HepG2 (cell line): ENCODE data around the gene POU5F1. TPM values are rescaled to one million over a fixed set of nuclear protein-coding genes. Genes with fewer than 3 reads are reported as not detected.

Experiments
- ATAC-seq: fragments of 200-7000 bp; cut with Tn5 transposase; 3 replicates; pipeline ENCODE4 v1.9.1; 2020; ENCODE audit warnings: mild to moderate bottlenecking, moderate library complexity
- BruUV-seq: library from RNA; stranded (reverse); fragments of 400-500 nt; replicated peaks from 2 replicates; lab custom pipeline; 2021; lab: Mats Ljungman, UMichigan
- CTCF ChIA-PET: fragments of 300-600 bp; formaldehyde crosslinking; extraction: SDS; loops from one replicate; lab custom pipeline; 2021; ENCODE audit warnings: low total read pairs, inconsistent platforms, low intra/inter-chr PET ratio; lab: Yijun Ruan, JAX
- POLR2A ChIA-PET: fragments of 350-600 bp; sonication (Branson Sonifier 250); formaldehyde crosslinking; loops from one replicate; lab custom pipeline; 2020; ENCODE audit warnings: antibody characterized with exemption, inconsistent platforms; lab: Yijun Ruan, JAX
- DNase-seq: peaks from one replicate; pipeline ENCODE4 v3.0.0-alpha.2; 2015; ENCODE audit warnings: low spot score
- FAIRE-seq: peaks from 3 replicates; lab custom pipeline; 2011; peaks lifted over from hg19 to GRCh38; lab: Jason Lieb, UNC
- H2AFZ ChIP-seq: one replicate; pipeline ENCODE4 v1.6.1; 2011; ENCODE audit warnings: low read length, inconsistent platforms
- H3K27ac ChIP-seq: fragments of 300-600 bp; 3 replicates; pipeline ENCODE4 v1.8.0; 2011; ENCODE audit warnings: mixed run types, mild to moderate bottlenecking, mixed read lengths, low read length, inconsistent platforms; ENCODE audit not compliant: insufficient read depth; ENCODE audit errors: extremely low read length
- H3K27me3 ChIP-seq, 2 experiments: fragments of 200-600 bp in 1 of 2; 2 replicates in 1 of 2; 3 replicates in 1 of 2; pipeline versions ENCODE4 v1.6.0 to v1.8.0; 2011; ENCODE audit warnings: low read length in 2 of 2, mild to moderate bottlenecking in 2 of 2, moderate library complexity in 2 of 2, inconsistent platforms in 1 of 2; ENCODE audit not compliant: insufficient read depth in 2 of 2, control insufficient read depth in 1 of 2
- H3K36me3 ChIP-seq, 2 experiments: fragments of 200-600 bp in 1 of 2; replicated peaks in 1 of 2; 2 replicates in 1 of 2; 3 replicates in 1 of 2; pipeline versions ENCODE4 v1.5.1 to v1.8.0; 2011; ENCODE audit warnings: low read length in 2 of 2, inconsistent platforms in 1 of 2; ENCODE audit not compliant: insufficient read depth in 2 of 2, control insufficient read depth in 1 of 2
- H3K4me1 ChIP-seq: 2 replicates; pipeline ENCODE4 v1.5.1; 2012; ENCODE audit warnings: low read length, inconsistent platforms; ENCODE audit not compliant: insufficient read depth
- H3K4me2 ChIP-seq: 2 replicates; pipeline ENCODE4 v1.6.0; 2011; ENCODE audit warnings: low read depth, low read length, inconsistent platforms
- H3K4me3 ChIP-seq, 3 experiments: fragments of 200-600 bp in 1 of 3; sonication (generic), shearing (Covaris generic) in 1 of 3; replicated peaks in 1 of 3; 2 replicates each; pipeline ENCODE4 v1.5.1; 2011 to 2016; ENCODE audit warnings: low read length in 3 of 3, inconsistent platforms in 2 of 3, low read depth in 2 of 3, mild to moderate bottlenecking in 2 of 3, control low read depth in 1 of 3, mixed read lengths in 1 of 3; ENCODE audit not compliant: insufficient read depth in 1 of 3
- H3K79me2 ChIP-seq: one replicate; pipeline ENCODE4 v1.6.1; 2011; ENCODE audit warnings: low read length, inconsistent platforms; ENCODE audit not compliant: insufficient read depth
- H3K9ac ChIP-seq: 2 replicates; pipeline ENCODE4 v1.6.0; 2011; ENCODE audit warnings: mild to moderate bottlenecking, low read depth, low read length, inconsistent platforms; ENCODE audit not compliant: insufficient read depth
- H3K9me3 ChIP-seq: 2 replicates; pipeline ENCODE4 v1.5.1; 2012; ENCODE audit warnings: mild to moderate bottlenecking, low read length
- H4K20me1 ChIP-seq: 2 replicates; pipeline ENCODE4 v1.6.0; 2011; ENCODE audit warnings: inconsistent platforms, mild to moderate bottlenecking, low read length, moderate library complexity; ENCODE audit not compliant: insufficient read depth
- ATF7-NPFF ChIP-seq: sonication (generic); formaldehyde crosslinking; IDR thresholded peaks from 2 replicates; pipeline ENCODE4 v1.8.1; 2023; ENCODE audit warnings: mild to moderate bottlenecking, low read depth, missing genetic modification reagents, moderate library complexity
- HDAC2 ChIP-seq: sonication (generic); formaldehyde crosslinking; IDR thresholded peaks from 2 replicates; pipeline ENCODE4 v1.4.0; 2020; ENCODE audit warnings: missing genetic modification reagents
- HNF4A ChIP-seq: sonication (generic); formaldehyde crosslinking; IDR thresholded peaks from 2 replicates; pipeline ENCODE4 v1.4.0; 2020; ENCODE audit warnings: missing genetic modification reagents
- MTF1 ChIP-seq: sonication (generic); formaldehyde crosslinking; IDR thresholded peaks from 2 replicates; pipeline ENCODE4 v1.5.0; 2020; ENCODE audit warnings: missing genetic modification reagents
- REST ChIP-seq, 2 experiments: IDR thresholded peaks; 2 replicates each; pipeline ENCODE4 v1.6.1; 2011 to 2012; ENCODE audit warnings: low read length in 2 of 2, borderline replicate concordance in 1 of 2, low read depth in 1 of 2, mild to moderate bottlenecking in 1 of 2, moderate library complexity in 1 of 2
- SOX13 ChIP-seq, 3 experiments: fragments of 450-650 bp in 1 of 3; sonication (generic) in 1 of 3; formaldehyde crosslinking in 1 of 3; IDR thresholded peaks in 2 of 3; conservative IDR thresholded peaks in 1 of 3; 2 replicates each; pipeline versions ENCODE4 v1.5.0 to v1.6.1; 2016 to 2020; ENCODE audit warnings: antibody characterized with exemption in 1 of 3, mild to moderate bottlenecking in 1 of 3, missing compliant biosample characterization in 1 of 3, missing genetic modification reagents in 1 of 3, moderate library complexity in 1 of 3
- XBP1 ChIP-seq: sonication (generic); formaldehyde crosslinking; IDR thresholded peaks from 2 replicates; pipeline ENCODE4 v1.5.0; 2020; ENCODE audit warnings: missing genetic modification reagents
- ZIK1 ChIP-seq: sonication (generic); formaldehyde crosslinking; IDR thresholded peaks from 2 replicates; pipeline ENCODE4 v1.5.0; 2020; ENCODE audit warnings: mild to moderate bottlenecking, low read depth, missing genetic modification reagents, borderline replicate concordance
- ZNF143 ChIP-seq: sonication (generic); formaldehyde crosslinking; IDR thresholded peaks from 2 replicates; pipeline ENCODE4 v1.4.0; 2020; ENCODE audit warnings: missing genetic modification reagents
- ZNF839 ChIP-seq: sonication (generic); formaldehyde crosslinking; IDR thresholded peaks from 2 replicates; pipeline ENCODE4 v1.4.0; 2020; ENCODE audit warnings: missing genetic modification reagents, mild to moderate bottlenecking, borderline replicate concordance
- ZNF841 ChIP-seq: sonication (generic); formaldehyde crosslinking; IDR thresholded peaks from 2 replicates; pipeline ENCODE4 v1.8.1; 2023; ENCODE audit warnings: missing genetic modification reagents, borderline replicate concordance
- ZNF850 ChIP-seq: sonication (generic); formaldehyde crosslinking; conservative IDR thresholded peaks from 2 replicates; pipeline ENCODE4 v1.9.0; 2021; ENCODE audit warnings: mild to moderate bottlenecking, missing genetic modification reagents
- ZNF878 ChIP-seq: sonication (generic); formaldehyde crosslinking; IDR thresholded peaks from 2 replicates; pipeline ENCODE4 v1.8.1; 2023; ENCODE audit warnings: mild to moderate bottlenecking, missing genetic modification reagents, moderate library complexity
- WGBS: methylation state at CpG from one replicate; pipeline ENCODE4 v1.1.6; 2017; ENCODE audit warnings: low lambda C conversion rate; 5-methylcytosine and 5-hydroxymethylcytosine counted together
- in situ Hi-C: cut with HindIII; loops from 2 replicates; pipeline ENCODE4 v1.10.0; 2017; ENCODE audit warnings: low pct_unique_long_range_greater_than_20kb; ENCODE audit not compliant: extremely low pct_ligation_motif_present
- intact Hi-C: fragments of 100-400 bp; cut with micrococcal nuclease; formaldehyde crosslinking; loops from one replicate; pipeline ENCODE4 v1.10.0; 2022; ENCODE audit not compliant: unreplicated experiment
- polyA plus RNA-seq, 8 experiments: library from polyadenylated mRNA; depleted of rRNA in 3 of 8; stranded (reverse) in 7 of 8; unstranded in 1 of 8; fragments of >200 nt; fragmentation: Illumina TruSeq in 4 of 8; extraction: Trizol in 4 of 8; gene quantifications; 2 replicates each; pipeline versions ENCODE4 v1.2.1 to v1.2.3, GENCODE V29; 2011 to 2016; ENCODE audit warnings: low read depth in 4 of 8, missing spikeins in 1 of 8, mixed read lengths in 1 of 8; ENCODE audit not compliant: insufficient read depth in 1 of 8
- total RNA-seq, 5 experiments: library from RNA; depleted of rRNA; stranded (reverse); fragments of >200 nt; fragmentation: Illumina TruSeq; extraction: Trizol; gene quantifications; 2 replicates each; pipeline ENCODE4 v1.2.3, GENCODE V29; 2016; ENCODE audit warnings: low read depth in 1 of 5
- TF ChIP-seq, protein P1 (sequence below): sonication (generic); formaldehyde crosslinking; IDR thresholded peaks from 2 replicates; pipeline ENCODE4 v1.5.1; 2020; ENCODE audit warnings: missing genetic modification reagents, mild to moderate bottlenecking, borderline replicate concordance
- TF ChIP-seq, protein P2 (sequence below): sonication (generic); formaldehyde crosslinking; IDR thresholded peaks from 2 replicates; pipeline ENCODE4 v1.5.1; 2020; ENCODE audit warnings: mild to moderate bottlenecking, missing genetic modification reagents, moderate library complexity

The POU5F1 gene
- total and polyA plus RNA-seq, 2 of the 13 experiments (the other 11 are each of a cell fraction or from before 2014, with no cell fraction given): 2.5 to 7.2 TPM

DNA sequence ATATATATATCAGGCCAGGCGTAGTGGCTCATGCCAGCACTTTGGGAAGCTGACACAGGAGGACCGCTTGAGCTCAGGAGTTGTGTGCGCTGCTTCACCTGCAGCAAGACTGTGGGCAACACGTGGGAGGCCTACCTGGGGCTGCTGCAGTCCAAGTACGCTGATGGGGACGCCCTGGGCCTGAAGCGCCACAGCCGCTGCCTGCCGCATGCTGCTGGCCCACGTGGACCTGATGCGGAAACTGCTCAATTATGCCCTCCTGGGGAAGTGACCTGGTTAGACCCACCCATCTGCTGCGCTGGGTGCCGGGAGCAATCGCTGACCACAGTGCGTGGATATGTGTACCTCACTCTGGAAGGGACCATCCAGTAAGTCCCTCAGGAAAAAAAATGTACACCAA, 29.8 kb downstream of the POU5F1 start:
- H3K4me2 ChIP-seq: no peak overlapping the region
- no peak for DNase-seq
- no TSS peak for BruUV-seq
- H3K27ac ChIP-seq: no peak overlapping the region
- H3K36me3 ChIP-seq: peaks cover 4 to 18% of the 10 kb centered on the region in 2 experiments; a peak in 4 of 5 replicates
- H3K9me3 ChIP-seq: no peaks in the 10 kb centered on the region
- intact Hi-C loops (no loop called here), in situ Hi-C loops (no loop called here)
- H3K79me2 ChIP-seq: no peaks in the 10 kb centered on the region
- ATAC-seq: no peak
- no peak overlapping the region for H3K9ac ChIP-seq
- H2AFZ ChIP-seq: no peak overlapping the region
- POLR2A ChIA-PET: no interaction called here
- WGBS: 73% methylated on average over 8 of the region's 15 CpGs
- FAIRE-seq: no peak
- H3K27me3 ChIP-seq: 0 out of 5 replicates have a peak, but pooled peaks cover 0 to 4% of the 10 kb centered on the region in 2 experiments
- H3K4me1 ChIP-seq: peaks cover 7% of the 10 kb centered on the region
- no peaks in the 10 kb centered on the region for H4K20me1 ChIP-seq
- no peak overlapping the region for H3K4me3 ChIP-seq
- CTCF ChIA-PET: no interaction called here
- no peak for TF ChIP-seq REST (IDR thresholded peaks at IDR 0.05; ENCODE audit: borderline replicate concordance in 1 of 2, low read depth in 1 of 2, low read length in 2 of 2)
- TF ChIP-seq ZNF143: no peak
- TF ChIP-seq, protein P1, sequence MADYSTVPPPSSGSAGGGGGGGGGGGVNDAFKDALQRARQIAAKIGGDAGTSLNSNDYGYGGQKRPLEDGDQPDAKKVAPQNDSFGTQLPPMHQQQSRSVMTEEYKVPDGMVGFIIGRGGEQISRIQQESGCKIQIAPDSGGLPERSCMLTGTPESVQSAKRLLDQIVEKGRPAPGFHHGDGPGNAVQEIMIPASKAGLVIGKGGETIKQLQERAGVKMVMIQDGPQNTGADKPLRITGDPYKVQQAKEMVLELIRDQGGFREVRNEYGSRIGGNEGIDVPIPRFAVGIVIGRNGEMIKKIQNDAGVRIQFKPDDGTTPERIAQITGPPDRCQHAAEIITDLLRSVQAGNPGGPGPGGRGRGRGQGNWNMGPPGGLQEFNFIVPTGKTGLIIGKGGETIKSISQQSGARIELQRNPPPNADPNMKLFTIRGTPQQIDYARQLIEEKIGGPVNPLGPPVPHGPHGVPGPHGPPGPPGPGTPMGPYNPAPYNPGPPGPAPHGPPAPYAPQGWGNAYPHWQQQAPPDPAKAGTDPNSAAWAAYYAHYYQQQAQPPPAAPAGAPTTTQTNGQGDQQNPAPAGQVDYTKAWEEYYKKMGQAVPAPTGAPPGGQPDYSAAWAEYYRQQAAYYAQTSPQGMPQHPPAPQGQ (CRISPR knock-in tag): no peak
- TF ChIP-seq MTF1: no peak
- TF ChIP-seq ZNF841: no peak
- TF ChIP-seq HDAC2: no peak
- TF ChIP-seq ZIK1 (CRISPR knock-in tag): no peak
- no peak for TF ChIP-seq ZNF850 (CRISPR knock-in tag)
- TF ChIP-seq XBP1 (CRISPR knock-in tag): no peak
- TF ChIP-seq, protein P2, sequence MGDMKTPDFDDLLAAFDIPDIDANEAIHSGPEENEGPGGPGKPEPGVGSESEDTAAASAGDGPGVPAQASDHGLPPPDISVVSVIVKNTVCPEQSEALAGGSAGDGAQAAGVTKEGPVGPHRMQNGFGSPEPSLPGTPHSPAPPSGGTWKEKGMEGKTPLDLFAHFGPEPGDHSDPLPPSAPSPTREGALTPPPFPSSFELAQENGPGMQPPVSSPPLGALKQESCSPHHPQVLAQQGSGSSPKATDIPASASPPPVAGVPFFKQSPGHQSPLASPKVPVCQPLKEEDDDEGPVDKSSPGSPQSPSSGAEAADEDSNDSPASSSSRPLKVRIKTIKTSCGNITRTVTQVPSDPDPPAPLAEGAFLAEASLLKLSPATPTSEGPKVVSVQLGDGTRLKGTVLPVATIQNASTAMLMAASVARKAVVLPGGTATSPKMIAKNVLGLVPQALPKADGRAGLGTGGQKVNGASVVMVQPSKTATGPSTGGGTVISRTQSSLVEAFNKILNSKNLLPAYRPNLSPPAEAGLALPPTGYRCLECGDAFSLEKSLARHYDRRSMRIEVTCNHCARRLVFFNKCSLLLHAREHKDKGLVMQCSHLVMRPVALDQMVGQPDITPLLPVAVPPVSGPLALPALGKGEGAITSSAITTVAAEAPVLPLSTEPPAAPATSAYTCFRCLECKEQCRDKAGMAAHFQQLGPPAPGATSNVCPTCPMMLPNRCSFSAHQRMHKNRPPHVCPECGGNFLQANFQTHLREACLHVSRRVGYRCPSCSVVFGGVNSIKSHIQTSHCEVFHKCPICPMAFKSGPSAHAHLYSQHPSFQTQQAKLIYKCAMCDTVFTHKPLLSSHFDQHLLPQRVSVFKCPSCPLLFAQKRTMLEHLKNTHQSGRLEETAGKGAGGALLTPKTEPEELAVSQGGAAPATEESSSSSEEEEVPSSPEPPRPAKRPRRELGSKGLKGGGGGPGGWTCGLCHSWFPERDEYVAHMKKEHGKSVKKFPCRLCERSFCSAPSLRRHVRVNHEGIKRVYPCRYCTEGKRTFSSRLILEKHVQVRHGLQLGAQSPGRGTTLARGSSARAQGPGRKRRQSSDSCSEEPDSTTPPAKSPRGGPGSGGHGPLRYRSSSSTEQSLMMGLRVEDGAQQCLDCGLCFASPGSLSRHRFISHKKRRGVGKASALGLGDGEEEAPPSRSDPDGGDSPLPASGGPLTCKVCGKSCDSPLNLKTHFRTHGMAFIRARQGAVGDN: no peak
- TF ChIP-seq ZNF878 (CRISPR knock-in tag): no peak
- TF ChIP-seq HNF4A (CRISPR knock-in tag): no peak
- no peak for TF ChIP-seq ATF7-NPFF (CRISPR knock-in tag)
- TF ChIP-seq SOX13 (IDR thresholded peaks at IDR 0.05): no peak
- TF ChIP-seq SOX13 (CRISPR knock-in tag; conservative IDR thresholded peaks at IDR 0.05 in 1 of 2, IDR thresholded peaks at IDR 0.05 in 1 of 2): no peak
- no peak for TF ChIP-seq ZNF839
